GM19324 (cell line): ENCODE data around the gene CEP63.

Experiments used
- ATAC-seq: cut with Tn5 transposase; IDR thresholded peaks from one replicate; pipeline ENCODE4 v1.9.1; 2021; ENCODE audit warnings: mild to moderate bottlenecking, moderate library complexity; ENCODE audit not compliant: unreplicated experiment, low FRiP score

CEP63 gene

GRCh38 chr3:134606033-134607025, 120.5 kb downstream of the CEP63 start:
- no peak for ATAC-seq

GRCh38 chr3:134607054-134608022, 121.5 kb downstream of the CEP63 start:
- ATAC-seq, result no peak

- no peak for ATAC-seq
Observed at GRCh38 chr3:134608023-134608770, 122.3 kb downstream of the CEP63 start.

- no peak for ATAC-seq
Observed at GRCh38 chr3:134608771-134609435, 123.0 kb downstream of the CEP63 start.

- no peak for ATAC-seq
Observed at GRCh38 chr3:134609821-134610431, 124.1 kb downstream of the CEP63 start.

GRCh38 chr3:134610432-134611385, 124.9 kb downstream of the CEP63 start:
- no peak for ATAC-seq

GRCh38 chr3:134611516-134611915, 125.7 kb downstream of the CEP63 start:
- ATAC-seq, result no peak

GRCh38 chr3:134613006-134613520, 127.2 kb downstream of the CEP63 start:
- ATAC-seq, result no peak

GRCh38 chr3:134614955-134615354, 129.1 kb downstream of the CEP63 start:
- no peak for ATAC-seq

GRCh38 chr3:134615743-134616142, 129.9 kb downstream of the CEP63 start:
- ATAC-seq, result no peak

GRCh38 chr3:134617608-134618477, 132.0 kb downstream of the CEP63 start:
- ATAC-seq, result no peak

GRCh38 chr3:134618478-134619300, 132.8 kb downstream of the CEP63 start:
- ATAC-seq, result no peak

GRCh38 chr3:134619301-134619615, 133.4 kb downstream of the CEP63 start:
- no peak for ATAC-seq

GRCh38 chr3:134619884-134620445, 134.1 kb downstream of the CEP63 start:
- ATAC-seq, result no peak

- ATAC-seq, result no peak
Observed at GRCh38 chr3:134620476-134621115, 134.7 kb downstream of the CEP63 start.

GRCh38 chr3:134621854-134622253, 136.0 kb downstream of the CEP63 start:
- no peak for ATAC-seq
